SK-N-SH (cell line): Measurements from ENCODE around the gene LFNG. TPM values are rescaled to one million over a fixed set of nuclear protein-coding genes. Genes with fewer than 3 reads are reported as not detected.

Experiments used
- CTCF ChIA-PET: fragments of 300-600, 350-600 bp; formaldehyde crosslinking; extraction: SDS; loops from one replicate; lab custom pipeline; 2021; lab: Yijun Ruan, JAX
- POLR2A ChIA-PET: fragments of 350-600 bp; sonication (Branson Sonifier 250); formaldehyde crosslinking; extraction: SDS; loops from one replicate; lab custom pipeline; 2020; ENCODE audit warnings: antibody characterized with exemption, inconsistent platforms; lab: Yijun Ruan, JAX
- DNase-seq: peaks from one replicate; pipeline ENCODE4 v3.0.0; 2012
- H2AFZ ChIP-seq: fragments of 200-600 bp; sonication (generic); 2 replicates; pipeline ENCODE4 v1.8.1; 2016; ENCODE audit warnings: antibody characterized with exemption, mild to moderate bottlenecking, low read depth
- H3F3A ChIP-seq: fragments of 200-600 bp; sonication (generic); replicated peaks from 2 replicates; pipeline ENCODE3; 2016; ENCODE audit warnings: antibody characterized with exemption, mild to moderate bottlenecking; ENCODE audit not compliant: insufficient read depth
- H3K27ac ChIP-seq, 2 experiments: fragments of 200-500 bp in 1 of 2; fragments of 200-600 bp in 1 of 2; sonication (Bioruptor generic) in 1 of 2; sonication (generic), shearing (Covaris generic) in 1 of 2; 2 replicates each; pipeline versions ENCODE4 v1.5.1 to v1.6.1; 2014 to 2016; ENCODE audit warnings: low read depth in 2 of 2, inconsistent platforms in 1 of 2, low read length in 1 of 2, mild to moderate bottlenecking in 1 of 2, mixed read lengths in 1 of 2
- H3K27me3 ChIP-seq: fragments of 200-600 bp; sonication (generic), shearing (Covaris generic); 2 replicates; pipeline ENCODE4 v1.6.1; 2016; ENCODE audit warnings: mixed run types; ENCODE audit not compliant: insufficient read depth
- H3K36me3 ChIP-seq, 2 experiments: fragments of 200-500 bp in 1 of 2; fragments of 200-600 bp in 1 of 2; sonication (Bioruptor generic) in 1 of 2; sonication (generic) in 1 of 2; replicated peaks in 1 of 2; 2 replicates each; pipeline versions ENCODE3 to v1.5.1; 2014 to 2016; ENCODE audit warnings: low read length in 1 of 2, mild to moderate bottlenecking in 1 of 2; ENCODE audit not compliant: insufficient read depth in 2 of 2, control insufficient read depth in 1 of 2
- H3K4me1 ChIP-seq, 2 experiments: fragments of 200-500 bp in 1 of 2; fragments of 200-600 bp in 1 of 2; sonication (Bioruptor generic) in 1 of 2; sonication (generic), shearing (Covaris generic) in 1 of 2; 2 replicates each; pipeline versions ENCODE4 v1.5.1 to v1.6.1; 2014 to 2016; ENCODE audit warnings: low read depth in 1 of 2, low read length in 1 of 2, mixed run types in 1 of 2; ENCODE audit not compliant: insufficient read depth in 2 of 2, control insufficient read depth in 1 of 2
- H3K4me2 ChIP-seq: fragments of 200-600 bp; sonication (generic), shearing (Covaris generic); 2 replicates; pipeline ENCODE4 v1.6.1; 2017; ENCODE audit warnings: mixed run types
- H3K4me3 ChIP-seq, 2 experiments: fragments of 200-500 bp in 1 of 2; fragments of 200-600 bp in 1 of 2; sonication (Bioruptor generic) in 1 of 2; sonication (generic), shearing (Covaris generic) in 1 of 2; 2 replicates each; pipeline versions ENCODE4 v1.5.1 to v1.8.1; 2014 to 2016; ENCODE audit warnings: low read depth in 2 of 2, inconsistent platforms in 1 of 2, low read length in 1 of 2, mild to moderate bottlenecking in 1 of 2, mixed read lengths in 1 of 2, moderate library complexity in 1 of 2
- H3K79me2 ChIP-seq: fragments of 200-600 bp; sonication (generic); 2 replicates; pipeline ENCODE4 v1.8.1; 2017; ENCODE audit warnings: mild to moderate bottlenecking; ENCODE audit not compliant: insufficient read depth
- H3K9ac ChIP-seq: fragments of 200-600 bp; sonication (generic); 2 replicates; pipeline ENCODE4 v1.6.1; 2017; ENCODE audit warnings: mixed run types
- H3K9me2 ChIP-seq: fragments of 200-600 bp; sonication (generic); 2 replicates; pipeline ENCODE4 v1.6.1; 2017; ENCODE audit warnings: mixed run types
- H3K9me3 ChIP-seq: fragments of 200-600 bp; sonication (generic); 2 replicates; pipeline ENCODE4 v1.6.1; 2017; ENCODE audit warnings: mixed run types, mild to moderate bottlenecking, moderate library complexity
- H4K20me1 ChIP-seq: fragments of 200-600 bp; sonication (generic); 2 replicates; pipeline ENCODE4 v1.6.1; 2017; ENCODE audit warnings: mild to moderate bottlenecking, mixed run types; ENCODE audit not compliant: insufficient read depth
- CTCF ChIP-seq: fragments of 200-600 bp; sonication (generic); IDR thresholded peaks from 2 replicates; pipeline ENCODE4 v1.6.1; 2017; ENCODE audit warnings: antibody characterized with exemption, mild to moderate bottlenecking, moderate library complexity
- IRF3 ChIP-seq: fragments of 150-350 bp; IDR thresholded peaks from 2 replicates; pipeline ENCODE4 v1.6.1; 2016; ENCODE audit warnings: mild to moderate bottlenecking, low read depth, low read length
- POLR2AphosphoS5 ChIP-seq: IDR thresholded peaks from 2 replicates; pipeline ENCODE4 v1.6.1; 2012; ENCODE audit warnings: low read depth, low read length
- REST ChIP-seq: IDR thresholded peaks from 2 replicates; pipeline ENCODE4 v1.6.1; 2012; ENCODE audit warnings: mild to moderate bottlenecking, low read depth, low read length, moderate library complexity
- WGBS: methylation state at CpG from one replicate; pipeline ENCODE4 v1.1.6; 2017; ENCODE audit warnings: low lambda C conversion rate; 5-methylcytosine and 5-hydroxymethylcytosine counted together
- polyA plus RNA-seq, 3 experiments: library from polyadenylated mRNA; depleted of rRNA; stranded (reverse); fragments of >200 nt; gene quantifications; 2 replicates each; pipeline ENCODE4 v1.2.3, GENCODE V29; 2012

LFNG gene
- polyA plus RNA-seq, 1 of the 3 experiments (the other 2 are of a cell fraction): 9.4 TPM

- no peaks in the 10 kb centered on the region for H3K4me1 ChIP-seq
- peaks cover 46 to 58% of the 10 kb centered on the region in 2 experiments for H3K36me3 ChIP-seq
- no peak overlapping the region for H3K4me3 ChIP-seq
- H3K9ac ChIP-seq: no peak overlapping the region
- H3K27me3 ChIP-seq: no peaks in the 10 kb centered on the region
- POLR2A ChIA-PET: interaction anchor here (0.8 to 2.1 kb wide), 3 partner anchors 10 to 86 kb away, joined by 3 to 6 read pairs (median 5); partner anchors contain the start of gene TTYH3
- H3K79me2 ChIP-seq: peaks cover 10% of the 10 kb centered on the region
- no peaks in the 10 kb centered on the region for H3F3A ChIP-seq
- CTCF ChIA-PET: interaction anchor here (0.7 to 1.8 kb wide), 5 partner anchors 8 to 95 kb away, joined by 3 to 8 read pairs (median 4); partner anchors contain the start of gene BRAT1
- H3K9me2 ChIP-seq: no peaks in the 10 kb centered on the region
- H3K4me2 ChIP-seq: no peak overlapping the region
- H2AFZ ChIP-seq: no peak overlapping the region
- no peak overlapping the region for H3K27ac ChIP-seq
- 92% methylated on average over 19 of the region's 20 CpGs for WGBS
- H4K20me1 ChIP-seq: 0 out of 2 replicates have a peak, but pooled peaks cover 2% of the 10 kb centered on the region
- no peaks in the 10 kb centered on the region for H3K9me3 ChIP-seq
- DNase-seq: no peak
- no peak for TF ChIP-seq POLR2AphosphoS5
These were observed 26.3 kb downstream of the LFNG start for GRCh38 chr7:2545746-2546425.

- DNase-seq: peak; percentile 21
- Histone ChIP-seq H3K9me3 (no peaks in the 10 kb centered on the region), H3K9ac (no peak overlapping the region), H4K20me1 (0 out of 2 replicates have a peak, but pooled peaks cover 3% of the 10 kb centered on the region), H3K27me3 (no peaks in the 10 kb centered on the region), H3K27ac (no peak overlapping the region), H3K36me3 (peaks cover 49 to 52% of the 10 kb centered on the region in 2 experiments), H3K4me3 (no peak overlapping the region), H2AFZ (no peak overlapping the region), H3K4me2 (no peak overlapping the region), H3K79me2 (peaks cover 17% of the 10 kb centered on the region), H3K4me1 (no peaks in the 10 kb centered on the region), H3F3A (peaks cover 5% of the 10 kb centered on the region), H3K9me2 (no peaks in the 10 kb centered on the region)
- WGBS: 97% methylated on average over 29 of the region's 31 CpGs
- TF ChIP-seq IRF3 (no peak), CTCF (no peak), POLR2AphosphoS5 (no peak), REST (peak; percentile 84)
- ChIA-PET CTCF (interaction anchor here (1.5 to 2.2 kb wide), 2 partner anchors 78 to 96 kb away, joined by 3 to 9 read pairs; no protein-coding TSS in a partner anchor), POLR2A (interaction anchor here (2.1 kb wide), 1 partner anchor 9 kb away, joined by 6 read pairs; no protein-coding TSS in a partner anchor)
These were observed 27.4 kb downstream of the LFNG start for GRCh38 chr7:2546776-2547586.
